B cell (primary cell): ENCODE data around the gene ACTR5.

Experiments
- EZH2 ChIP-seq: IDR thresholded peaks from 2 replicates; pipeline ENCODE4 v1.6.1; 2012; ENCODE audit warnings: borderline replicate concordance, low read depth, mild to moderate bottlenecking, moderate library complexity, low read length; ENCODE audit not compliant: insufficient read depth, poor library complexity, severe bottlenecking
- TF ChIP-seq, protein P1 (sequence below): fragments of 200-600 bp; IDR thresholded peaks from one replicate; pipeline ENCODE4 v1.8.0; 2022; ENCODE audit warnings: antibody characterized with exemption, mild to moderate bottlenecking

DNA sequence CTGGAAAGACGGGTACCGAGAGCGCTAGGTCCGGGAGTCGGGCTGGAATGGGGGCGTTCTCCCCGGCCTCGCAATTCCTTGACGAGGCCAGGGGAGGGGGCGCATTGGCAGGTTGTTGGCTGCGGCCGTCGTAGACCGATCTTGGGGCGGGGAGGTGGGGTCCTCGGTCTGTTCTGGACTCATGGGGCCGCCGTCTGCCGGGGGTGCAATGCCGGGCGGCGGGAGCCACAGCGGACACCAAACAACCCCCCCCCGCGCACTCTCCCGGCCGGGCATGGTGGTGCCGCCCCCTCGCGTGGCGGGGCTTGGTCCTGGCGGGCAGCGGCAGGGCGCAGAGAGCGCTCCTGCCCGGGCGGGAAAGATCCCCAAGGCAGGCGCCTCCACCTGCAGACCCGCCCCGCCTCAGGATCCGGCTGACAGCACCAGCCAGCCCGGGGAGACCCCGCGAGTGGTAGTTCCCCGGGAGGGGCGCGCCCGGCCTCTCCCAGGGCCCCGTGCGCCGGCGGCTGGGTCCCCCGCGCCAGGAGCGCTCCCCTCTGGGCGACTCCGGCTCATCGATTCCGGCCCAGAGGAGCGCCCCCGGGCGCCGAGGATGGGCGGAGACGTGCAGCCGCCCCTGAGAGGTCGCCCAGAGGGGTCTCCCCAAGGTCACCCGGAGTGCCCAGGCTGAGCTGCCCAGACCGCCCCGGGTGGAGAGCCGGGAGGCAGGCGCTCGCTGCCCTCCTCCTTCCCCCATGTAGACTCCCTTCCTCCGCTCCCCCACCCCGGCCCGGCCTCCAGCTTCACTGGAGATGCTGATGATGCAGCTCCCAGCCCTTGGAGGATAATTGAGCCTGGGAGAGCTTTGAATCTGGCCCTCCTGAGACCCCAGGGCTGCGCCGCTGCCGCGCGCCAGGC is 57.9 kb downstream of the ACTR5 start:
- TF ChIP-seq, protein P1, sequence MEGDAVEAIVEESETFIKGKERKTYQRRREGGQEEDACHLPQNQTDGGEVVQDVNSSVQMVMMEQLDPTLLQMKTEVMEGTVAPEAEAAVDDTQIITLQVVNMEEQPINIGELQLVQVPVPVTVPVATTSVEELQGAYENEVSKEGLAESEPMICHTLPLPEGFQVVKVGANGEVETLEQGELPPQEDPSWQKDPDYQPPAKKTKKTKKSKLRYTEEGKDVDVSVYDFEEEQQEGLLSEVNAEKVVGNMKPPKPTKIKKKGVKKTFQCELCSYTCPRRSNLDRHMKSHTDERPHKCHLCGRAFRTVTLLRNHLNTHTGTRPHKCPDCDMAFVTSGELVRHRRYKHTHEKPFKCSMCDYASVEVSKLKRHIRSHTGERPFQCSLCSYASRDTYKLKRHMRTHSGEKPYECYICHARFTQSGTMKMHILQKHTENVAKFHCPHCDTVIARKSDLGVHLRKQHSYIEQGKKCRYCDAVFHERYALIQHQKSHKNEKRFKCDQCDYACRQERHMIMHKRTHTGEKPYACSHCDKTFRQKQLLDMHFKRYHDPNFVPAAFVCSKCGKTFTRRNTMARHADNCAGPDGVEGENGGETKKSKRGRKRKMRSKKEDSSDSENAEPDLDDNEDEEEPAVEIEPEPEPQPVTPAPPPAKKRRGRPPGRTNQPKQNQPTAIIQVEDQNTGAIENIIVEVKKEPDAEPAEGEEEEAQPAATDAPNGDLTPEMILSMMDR: peak; percentile 31
- TF ChIP-seq EZH2: no peak
